Lower leg skin (tissue), 4 donors: ENCODE measurements around the gene ELP2. TPM values are rescaled to one million over a fixed set of nuclear protein-coding genes. Genes with fewer than 3 reads are reported as not detected.

Experiments used
- DNase-seq, 2 donors: peaks; one replicate each; pipeline ENCODE4 v3.0.0-alpha.2; 2019; ENCODE audit warnings: low spot score in 2 of 2
- H3K4me3 ChIP-seq: fragments of 200-600 bp; sonication (generic); 2 replicates; pipeline ENCODE4 v1.5.1; 2017; ENCODE audit warnings: mild to moderate bottlenecking, low read depth; ENCODE audit not compliant: poor library complexity, severe bottlenecking
- POLR2A ChIP-seq, 2 donors: fragments of 450-650 bp; IDR thresholded peaks; one replicate each; pipeline ENCODE4 v1.6.1; 2016 to 2017; ENCODE audit warnings: antibody characterized with exemption in 2 of 2, mild to moderate bottlenecking in 1 of 2, moderate library complexity in 1 of 2
- WGBS, 2 donors: methylation state at CpG; one replicate each; pipeline ENCODE4 v1.1.5; 2018; 5-methylcytosine and 5-hydroxymethylcytosine counted together
- intact Hi-C: fragments of 100-400 bp; cut with DNase I; formaldehyde crosslinking; loops from one replicate; pipeline ENCODE4 v1.15.0; 2023; ENCODE audit warnings: low total_unique reads
- total RNA-seq, 4 donors: library from RNA; depleted of rRNA; stranded (reverse); fragments of >200 nt; gene quantifications; one replicate each; pipeline ENCODE4 v1.1.0, GENCODE V29; 2016
- TF ChIP-seq, protein P1 (sequence below), 3 donors: fragments of 450-650 bp; IDR thresholded peaks; one replicate each; pipeline ENCODE4 v1.5.1; 2016; ENCODE audit warnings: antibody characterized with exemption in 3 of 3, mild to moderate bottlenecking in 3 of 3, moderate library complexity in 2 of 3

ELP2 gene
- total RNA-seq, 4 donors from 2014 or later, result 52.6 to 67.6 (median 59.7) TPM

- WGBS, 2 donors, result 95% methylated on average over 4 of the region's 4 CpGs
- H3K4me3 ChIP-seq, result no peak overlapping the region
- DNase-seq, result no peak
- TF ChIP-seq, protein P1, sequence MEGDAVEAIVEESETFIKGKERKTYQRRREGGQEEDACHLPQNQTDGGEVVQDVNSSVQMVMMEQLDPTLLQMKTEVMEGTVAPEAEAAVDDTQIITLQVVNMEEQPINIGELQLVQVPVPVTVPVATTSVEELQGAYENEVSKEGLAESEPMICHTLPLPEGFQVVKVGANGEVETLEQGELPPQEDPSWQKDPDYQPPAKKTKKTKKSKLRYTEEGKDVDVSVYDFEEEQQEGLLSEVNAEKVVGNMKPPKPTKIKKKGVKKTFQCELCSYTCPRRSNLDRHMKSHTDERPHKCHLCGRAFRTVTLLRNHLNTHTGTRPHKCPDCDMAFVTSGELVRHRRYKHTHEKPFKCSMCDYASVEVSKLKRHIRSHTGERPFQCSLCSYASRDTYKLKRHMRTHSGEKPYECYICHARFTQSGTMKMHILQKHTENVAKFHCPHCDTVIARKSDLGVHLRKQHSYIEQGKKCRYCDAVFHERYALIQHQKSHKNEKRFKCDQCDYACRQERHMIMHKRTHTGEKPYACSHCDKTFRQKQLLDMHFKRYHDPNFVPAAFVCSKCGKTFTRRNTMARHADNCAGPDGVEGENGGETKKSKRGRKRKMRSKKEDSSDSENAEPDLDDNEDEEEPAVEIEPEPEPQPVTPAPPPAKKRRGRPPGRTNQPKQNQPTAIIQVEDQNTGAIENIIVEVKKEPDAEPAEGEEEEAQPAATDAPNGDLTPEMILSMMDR (IDR thresholded peaks at IDR 0.05), result no peak
- TF ChIP-seq POLR2A (IDR thresholded peaks at IDR 0.05), result no peak
- intact Hi-C loops, result no loop called here
Observed at GRCh38 chr18:36141576-36141975, 11.9 kb downstream of the ELP2 start.

- WGBS, 2 donors, result 91 to 96% methylated on average over 3 of the region's 3 CpGs
- intact Hi-C loops, result no loop called here
- H3K4me3 ChIP-seq, result no peak overlapping the region
- DNase-seq, result no peak
- no peak for TF ChIP-seq POLR2A (IDR thresholded peaks at IDR 0.05)
- TF ChIP-seq, protein P1 (IDR thresholded peaks at IDR 0.05), result no peak
Observed at GRCh38 chr18:36142751-36143150, 13.1 kb downstream of the ELP2 start.

- WGBS, 2 donors, result 90 to 91% methylated on average over 2 of the region's 2 CpGs
- no peak for TF ChIP-seq POLR2A (IDR thresholded peaks at IDR 0.05)
- TF ChIP-seq, protein P1 (IDR thresholded peaks at IDR 0.05), result no peak
- intact Hi-C loops, result no loop called here
- no peak overlapping the region for H3K4me3 ChIP-seq
- no peak for DNase-seq
Observed at GRCh38 chr18:36143391-36143790, 13.7 kb downstream of the ELP2 start.

DNA sequence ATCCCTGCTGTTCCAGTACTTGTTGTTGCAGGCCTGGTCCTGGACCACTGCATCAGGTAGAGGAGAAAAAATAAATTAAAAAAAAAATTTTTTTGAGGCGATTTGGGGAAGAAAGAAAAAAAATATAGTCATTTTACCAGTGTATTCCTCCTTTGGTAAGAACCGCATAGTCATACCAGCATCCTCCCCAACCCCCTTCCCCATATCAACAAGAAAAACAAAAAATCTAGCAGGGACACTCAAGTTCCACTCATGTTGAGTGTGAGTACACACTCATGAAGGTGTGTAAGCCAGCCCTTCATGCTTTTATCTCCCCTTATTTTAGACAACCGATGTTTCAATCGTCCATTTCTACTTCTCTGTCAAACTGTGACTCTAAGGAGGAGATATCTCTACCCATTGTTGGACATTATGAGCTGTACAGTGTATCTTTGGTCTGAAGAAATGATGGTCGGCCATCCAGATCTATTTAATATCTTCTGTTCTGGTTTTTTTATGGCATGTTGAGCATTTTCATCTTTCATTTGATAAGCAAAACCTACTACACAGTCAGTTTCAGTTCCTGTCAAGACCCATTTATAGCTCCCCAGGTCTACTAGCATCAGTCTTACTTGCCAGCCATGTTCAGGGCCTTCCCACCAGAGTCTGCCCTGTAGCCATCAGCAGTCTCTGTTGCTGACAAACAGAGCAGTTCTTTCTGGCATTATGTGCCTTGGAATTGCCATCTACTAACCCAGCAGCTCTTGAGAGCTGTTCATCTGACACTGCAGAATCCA lies 20.0 kb downstream of the ELP2 start:
- H3K4me3 ChIP-seq, result no peak overlapping the region
- 89 to 95% methylated on average over 5 of the region's 5 CpGs for WGBS, 2 donors
- no peak for DNase-seq
- intact Hi-C loops, result no loop called here
- no peak for TF ChIP-seq POLR2A (IDR thresholded peaks at IDR 0.05)
- TF ChIP-seq, protein P1 (IDR thresholded peaks at IDR 0.05), result no peak

DNA sequence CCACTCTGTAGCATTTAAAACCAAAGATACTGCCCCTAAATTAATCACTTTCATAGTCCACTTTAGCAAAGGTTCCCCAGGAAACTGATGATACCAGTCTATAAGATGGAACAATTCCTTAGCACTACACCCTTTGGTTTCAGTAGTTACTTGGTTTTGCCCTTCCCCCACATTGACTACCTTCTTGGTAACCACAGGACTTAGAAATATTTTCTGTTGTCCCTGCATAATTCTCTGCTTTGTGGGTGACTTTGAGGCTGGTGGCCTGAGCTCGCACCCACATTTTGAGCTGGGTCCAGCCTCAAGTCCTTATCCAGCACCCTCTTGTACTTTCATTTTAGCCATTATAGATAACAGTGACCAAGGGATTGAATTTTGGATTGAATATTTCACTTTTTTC lies 23.1 kb downstream of the ELP2 start:
- 92 to 96% methylated on average over 1 of the region's 1 CpG for WGBS, 2 donors
- intact Hi-C loops, result no loop called here
- TF ChIP-seq, protein P1 (IDR thresholded peaks at IDR 0.05), result no peak
- no peak for TF ChIP-seq POLR2A (IDR thresholded peaks at IDR 0.05)
- no peak for DNase-seq
- H3K4me3 ChIP-seq, result no peak overlapping the region

DNA sequence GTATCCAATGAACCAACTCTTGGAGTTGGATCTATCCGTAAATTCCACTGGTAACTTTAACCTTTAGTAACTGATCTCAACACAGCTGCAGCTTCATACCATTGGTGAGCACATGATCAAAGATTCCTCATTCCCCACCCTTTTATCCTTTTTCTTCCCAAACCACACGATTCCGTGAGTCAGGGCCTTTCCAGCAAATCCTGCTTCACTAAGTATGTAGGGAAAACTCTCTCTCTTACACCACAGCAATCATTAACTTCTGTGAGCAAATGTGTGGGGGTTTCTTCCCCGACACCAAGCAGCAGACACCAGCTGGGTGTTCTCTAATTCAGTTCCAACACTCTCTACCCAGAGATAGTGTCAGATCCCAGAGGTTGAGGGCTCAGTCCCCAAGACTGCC lies 23.5 kb downstream of the ELP2 start:
- WGBS, 2 donors, result 75 to 82% methylated on average over 4 of the region's 4 CpGs
- H3K4me3 ChIP-seq, result no peak overlapping the region
- no peak for TF ChIP-seq POLR2A (IDR thresholded peaks at IDR 0.05)
- TF ChIP-seq, protein P1 (IDR thresholded peaks at IDR 0.05), result no peak
- intact Hi-C loops, result no loop called here
- no peak for DNase-seq
